Urinary bladder (tissue), 4 donors: ENCODE measurements around the gene ZNRF3. TPM values are rescaled to one million over a fixed set of nuclear protein-coding genes. Genes with fewer than 3 reads are reported as not detected.
"Not testable (repeated sequence)": the region's sequence is repeated elsewhere in the genome, so short reads cannot be mapped to it uniquely, and the experiment has no call there.

Experiments
- DNase-seq: peaks from one replicate; pipeline ENCODE4 v3.0.0-alpha.2; 2015; ENCODE audit errors: extremely low spot score
- H3K27ac ChIP-seq: one replicate; pipeline ENCODE4 v1.5.1; 2013; ENCODE audit warnings: low read depth, mild to moderate bottlenecking, moderate library complexity
- H3K36me3 ChIP-seq: one replicate; pipeline ENCODE4 v1.6.1; 2013; ENCODE audit warnings: mild to moderate bottlenecking, moderate library complexity; ENCODE audit not compliant: insufficient read depth
- H3K4me1 ChIP-seq: one replicate; pipeline ENCODE4 v1.6.1; 2013; ENCODE audit warnings: mild to moderate bottlenecking, moderate library complexity; ENCODE audit not compliant: insufficient read depth
- H3K4me3 ChIP-seq: one replicate; pipeline ENCODE4 v1.5.1; 2013; ENCODE audit warnings: low read depth, low read length
- WGBS: extraction: QIAGEN DNeasy Blood & Tissue Kit; methylation state at CpG from one replicate; pipeline ENCODE4 v1.1.7; 2013; 5-methylcytosine and 5-hydroxymethylcytosine counted together
- polyA plus RNA-seq: library from polyadenylated mRNA; stranded (reverse); fragments of 200-250 nt; gene quantifications from one replicate; pipeline ENCODE4 v1.2.3, GENCODE V29; 2013
- total RNA-seq: library from RNA; depleted of rRNA; stranded (reverse); fragments of >200 nt; gene quantifications from one replicate; pipeline ENCODE4 v1.2.3, GENCODE V29; 2014
- donor health status: healthy with polysubstance abuse.
- donor health status: healthy.

The ZNRF3 gene
- total and polyA plus RNA-seq, 2 donors, result 7.4 to 8.7 TPM

DNA sequence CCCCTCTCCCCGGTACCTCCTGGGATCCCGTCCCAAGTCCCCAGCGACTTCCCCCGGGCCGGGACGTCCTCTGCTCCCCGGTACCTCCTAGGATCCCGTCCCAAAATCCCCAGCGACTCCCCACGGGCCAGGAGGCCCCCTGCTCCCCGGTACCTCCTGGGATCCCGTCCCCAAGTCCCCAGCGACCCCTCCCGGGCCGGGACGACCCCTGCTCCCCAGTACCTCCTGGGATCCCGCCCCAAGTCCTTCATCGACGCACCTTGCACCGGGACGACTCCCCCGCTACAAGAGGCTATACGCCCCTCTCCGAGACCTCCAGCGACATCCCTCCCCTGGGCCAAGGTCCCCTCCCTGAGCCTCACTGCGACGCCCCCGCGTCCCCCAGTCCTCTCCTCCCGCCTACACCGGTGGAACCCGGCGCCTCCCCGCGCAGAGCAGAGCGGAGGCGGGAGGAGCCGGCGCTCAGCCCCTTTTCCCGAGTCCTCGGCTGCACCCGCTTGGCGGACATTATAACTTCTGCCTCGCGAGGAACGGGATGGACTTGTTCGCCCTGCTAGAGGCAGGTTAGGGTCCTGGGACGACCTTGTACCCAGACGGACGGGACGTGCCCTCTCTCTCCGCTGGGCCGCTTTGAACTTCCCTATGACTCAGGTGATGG is 190.4 kb downstream of the ZNRF3 start:
- no peak for DNase-seq
- WGBS, result 3% methylated on average over 53 of the region's 53 CpGs

DNA sequence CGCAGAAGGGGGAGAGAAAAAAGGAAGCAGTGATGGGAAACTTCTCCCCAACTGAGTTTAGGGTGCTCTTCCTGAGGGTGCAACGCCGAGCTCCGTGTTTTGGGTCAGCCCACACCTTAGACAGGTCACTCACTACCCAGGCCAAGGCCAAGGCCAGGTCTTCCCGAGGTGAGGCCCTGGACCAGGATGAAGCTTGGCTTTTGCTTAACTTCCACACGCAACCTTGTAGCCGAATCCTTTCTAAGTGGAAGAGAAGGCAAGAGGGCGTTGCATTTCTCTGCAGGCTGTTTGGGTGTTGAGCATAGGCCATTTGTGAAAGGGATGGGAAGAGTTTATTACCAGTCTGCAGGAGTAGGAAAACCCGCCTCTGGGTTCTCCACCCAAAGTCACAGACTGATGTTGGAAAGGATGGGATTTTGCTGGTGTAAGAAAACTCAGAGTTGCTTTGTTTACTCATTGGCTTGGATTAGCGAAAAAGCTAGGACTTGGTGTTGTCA is 191.0 kb downstream of the ZNRF3 start:
- Histone ChIP-seq H3K27ac (no peak overlapping the region), H3K4me3 (peak overlapping the region; percentile 97), H3K36me3 (no peaks in the 10 kb centered on the region), H3K4me1 (no peaks in the 10 kb centered on the region)
- no peak for DNase-seq
- WGBS, result 55% methylated on average over 10 of the region's 10 CpGs

More for the DNA sequence above, 190.4 kb downstream of the ZNRF3 start:
- peak overlapping the region; percentile 0 for H3K27ac ChIP-seq
- no peaks in the 10 kb centered on the region for H3K4me1 ChIP-seq
- H3K36me3 ChIP-seq, result no peaks in the 10 kb centered on the region
- peak overlapping the region; percentile 97 for H3K4me3 ChIP-seq

DNA sequence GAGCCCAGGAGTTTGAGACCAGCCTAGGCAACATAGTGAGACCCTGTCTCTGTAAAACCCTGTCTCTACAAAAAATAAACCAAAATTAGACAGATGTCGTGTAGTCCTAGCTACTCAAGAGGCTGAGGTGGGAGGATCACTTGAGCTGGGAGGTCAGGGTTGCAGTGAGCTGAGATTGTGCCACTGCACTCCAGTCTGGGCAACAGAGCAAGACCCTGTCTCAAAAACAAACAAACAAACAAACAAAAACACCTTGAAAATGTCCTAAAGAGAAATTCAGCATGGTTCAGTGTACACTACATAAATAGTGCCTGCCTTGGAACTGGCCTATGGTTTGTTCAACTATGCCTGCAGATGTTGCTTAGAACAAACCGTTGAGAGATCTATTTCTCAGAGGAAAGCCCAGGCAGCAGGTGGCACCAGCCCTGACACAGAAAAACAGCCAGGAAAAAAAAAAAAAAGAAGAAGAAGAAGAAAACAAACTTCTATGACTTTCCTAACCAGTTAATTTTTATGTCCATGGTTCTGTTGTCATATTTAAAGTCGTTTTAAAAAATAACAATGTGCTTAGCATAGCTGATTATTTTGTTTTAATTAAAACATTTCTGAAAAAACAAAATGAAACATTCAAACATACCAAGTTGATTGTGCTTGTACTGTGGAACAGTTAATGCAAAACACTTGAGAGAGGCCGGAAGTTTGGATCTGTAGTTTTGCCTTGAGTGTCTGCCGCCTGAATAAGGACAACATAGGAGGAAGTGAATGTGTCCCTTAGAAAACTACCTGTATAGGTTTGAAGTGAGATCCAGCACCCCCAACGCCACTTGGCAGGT is 194.9 kb downstream of the ZNRF3 start:
- H3K4me3 ChIP-seq, result no peak overlapping the region
- H3K4me1 ChIP-seq, result peaks cover 2% of the 10 kb centered on the region
- no peaks in the 10 kb centered on the region for H3K36me3 ChIP-seq
- H3K27ac ChIP-seq, result peak overlapping the region; percentile 3
- DNase-seq, result no peak
- WGBS, result 74% methylated on average over 6 of the region's 6 CpGs

DNA sequence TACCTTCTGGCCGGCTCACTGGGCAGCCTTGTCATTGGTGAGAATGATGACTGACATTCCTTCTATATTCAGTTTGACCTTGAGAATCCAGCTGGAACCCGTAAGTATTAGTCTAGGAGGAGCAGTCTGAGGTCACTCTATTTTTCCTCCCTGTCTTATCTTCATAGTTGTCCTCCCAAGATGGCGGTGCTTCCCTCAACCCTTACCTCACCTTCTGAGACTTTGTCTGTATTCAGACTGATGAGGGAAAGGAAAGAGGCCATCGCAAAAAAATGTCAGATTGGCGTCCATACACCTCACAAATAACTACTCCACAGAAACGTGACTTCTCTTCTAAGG is 195.5 kb downstream of the ZNRF3 start:
- Histone ChIP-seq H3K36me3 (no peaks in the 10 kb centered on the region), H3K4me1 (peaks cover 2% of the 10 kb centered on the region), H3K27ac (peak overlapping the region; percentile 3), H3K4me3 (no peak overlapping the region)
- WGBS, result 83% methylated on average over 6 of the region's 6 CpGs
- no peak for DNase-seq

DNA sequence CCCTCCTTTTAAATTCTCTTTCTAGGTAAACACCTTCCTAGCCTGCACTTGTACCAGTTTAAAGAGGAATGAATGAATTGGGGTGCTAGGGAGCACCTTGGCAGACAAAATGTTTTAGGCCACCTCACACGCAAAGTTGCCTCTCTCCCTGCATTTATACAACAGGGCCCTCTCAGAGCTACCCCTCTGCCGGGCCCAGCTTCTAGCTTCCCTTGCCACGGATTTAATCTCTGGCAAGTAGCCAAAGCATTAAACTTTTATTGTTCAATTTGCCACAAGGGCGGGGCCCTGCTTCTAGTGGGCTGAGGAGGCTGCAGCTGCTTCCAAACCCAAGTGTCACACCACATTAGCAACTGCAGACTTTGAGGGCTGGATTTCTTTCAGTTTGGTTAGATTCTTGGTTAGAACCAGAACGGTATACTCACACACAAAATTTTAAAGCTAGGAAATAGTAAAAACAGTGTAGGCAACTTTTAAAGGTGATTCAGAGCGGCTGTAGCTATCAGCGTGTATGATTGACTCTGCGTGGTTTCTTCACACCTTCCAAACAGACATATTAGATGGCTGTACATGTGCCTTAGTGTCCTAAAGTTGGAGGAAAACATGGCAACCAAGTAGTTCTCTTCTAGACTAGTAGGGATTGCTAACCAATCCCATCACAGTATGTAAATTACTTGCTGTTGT is 196.0 kb downstream of the ZNRF3 start:
- H3K36me3 ChIP-seq, result no peaks in the 10 kb centered on the region
- H3K4me1 ChIP-seq, result peaks cover 2% of the 10 kb centered on the region
- DNase-seq, result no peak
- no peak overlapping the region for H3K4me3 ChIP-seq
- no peak overlapping the region for H3K27ac ChIP-seq
- 57% methylated on average over 8 of the region's 8 CpGs for WGBS

DNA sequence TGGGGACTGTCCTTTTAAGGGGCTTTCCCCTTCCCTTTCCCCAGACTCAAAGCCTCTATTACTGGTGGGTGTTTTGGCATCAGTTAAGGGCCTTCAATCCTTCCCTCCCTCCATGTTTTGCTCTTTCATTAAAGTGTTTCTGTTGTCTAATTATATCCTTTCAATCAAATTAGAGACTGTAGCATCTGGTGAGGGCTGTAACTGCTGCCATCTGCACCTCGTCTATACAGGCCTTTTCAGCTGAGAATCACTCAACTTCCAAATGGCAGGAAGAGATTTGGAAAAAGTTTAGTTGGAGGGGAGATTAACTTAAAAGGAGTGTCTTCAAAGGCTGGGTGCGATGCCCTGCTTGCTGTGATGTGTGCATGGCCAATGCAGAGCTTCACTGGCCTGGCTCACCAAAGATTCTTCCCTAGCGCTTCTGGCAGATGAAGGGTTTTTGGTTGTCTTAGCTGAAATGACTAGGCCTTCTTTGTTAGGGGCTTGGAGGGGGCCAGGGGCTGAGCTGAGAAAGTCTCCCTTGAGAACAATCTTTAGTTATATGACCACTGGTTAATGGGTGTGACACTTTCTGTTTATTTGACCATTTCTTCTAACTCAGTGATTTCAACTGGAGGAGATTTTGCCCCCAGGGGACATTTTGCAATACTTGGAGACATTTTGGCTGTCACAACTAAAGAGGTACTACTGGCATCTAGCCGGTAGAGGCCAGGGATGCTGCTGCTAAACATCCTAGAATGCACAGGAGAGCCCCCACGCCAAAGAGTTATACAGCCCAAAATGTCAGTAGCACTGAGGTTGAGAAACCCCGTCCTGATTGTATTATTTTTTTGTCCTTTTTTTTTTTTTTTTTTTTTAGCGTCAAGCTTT is 197.0 kb downstream of the ZNRF3 start:
- no peak overlapping the region for H3K27ac ChIP-seq
- no peaks in the 10 kb centered on the region for H3K36me3 ChIP-seq
- H3K4me1 ChIP-seq, result peaks cover 2% of the 10 kb centered on the region
- no peak for DNase-seq
- no peak overlapping the region for H3K4me3 ChIP-seq
- 90% methylated on average over 7 of the region's 7 CpGs for WGBS

DNA sequence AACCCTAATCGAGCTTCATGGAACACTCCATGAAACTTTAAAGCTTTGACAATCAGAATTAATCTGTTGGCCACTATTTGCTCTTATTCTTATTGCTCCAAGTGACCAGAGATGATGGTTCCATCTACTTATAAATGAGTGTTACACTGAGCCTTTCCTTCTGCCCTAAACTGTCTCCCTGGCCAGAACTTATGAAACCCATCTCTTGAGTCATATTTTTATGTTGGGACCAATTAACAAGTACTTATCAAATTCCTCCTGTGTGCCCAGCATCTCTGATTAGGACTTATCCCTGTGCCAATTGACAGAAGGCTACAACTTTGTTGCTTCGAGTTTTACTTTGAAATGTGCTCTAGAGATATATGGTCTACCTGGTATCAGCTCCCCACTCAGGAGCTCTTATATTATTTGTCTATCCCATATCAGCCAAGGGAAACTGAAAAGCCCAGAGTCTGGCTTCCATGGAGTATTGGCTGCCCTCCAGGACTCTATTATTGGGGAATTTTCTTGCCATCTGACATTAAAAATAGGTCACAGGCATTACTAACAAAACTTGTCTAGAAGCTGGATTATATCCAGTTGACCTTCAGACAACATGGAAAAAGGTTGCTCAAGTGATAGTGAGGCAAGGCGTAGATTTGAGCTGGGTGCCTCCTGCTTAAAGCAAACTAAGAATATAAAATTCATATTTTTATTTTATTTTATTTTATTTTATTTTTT is 198.3 kb downstream of the ZNRF3 start:
- H3K4me1 ChIP-seq, result peaks cover 2% of the 10 kb centered on the region
- peak overlapping the region; percentile 23 for H3K27ac ChIP-seq
- no peaks in the 10 kb centered on the region for H3K36me3 ChIP-seq
- WGBS, result 75% methylated on average over 3 of the region's 3 CpGs
- DNase-seq, result no peak
- no peak overlapping the region for H3K4me3 ChIP-seq

DNA sequence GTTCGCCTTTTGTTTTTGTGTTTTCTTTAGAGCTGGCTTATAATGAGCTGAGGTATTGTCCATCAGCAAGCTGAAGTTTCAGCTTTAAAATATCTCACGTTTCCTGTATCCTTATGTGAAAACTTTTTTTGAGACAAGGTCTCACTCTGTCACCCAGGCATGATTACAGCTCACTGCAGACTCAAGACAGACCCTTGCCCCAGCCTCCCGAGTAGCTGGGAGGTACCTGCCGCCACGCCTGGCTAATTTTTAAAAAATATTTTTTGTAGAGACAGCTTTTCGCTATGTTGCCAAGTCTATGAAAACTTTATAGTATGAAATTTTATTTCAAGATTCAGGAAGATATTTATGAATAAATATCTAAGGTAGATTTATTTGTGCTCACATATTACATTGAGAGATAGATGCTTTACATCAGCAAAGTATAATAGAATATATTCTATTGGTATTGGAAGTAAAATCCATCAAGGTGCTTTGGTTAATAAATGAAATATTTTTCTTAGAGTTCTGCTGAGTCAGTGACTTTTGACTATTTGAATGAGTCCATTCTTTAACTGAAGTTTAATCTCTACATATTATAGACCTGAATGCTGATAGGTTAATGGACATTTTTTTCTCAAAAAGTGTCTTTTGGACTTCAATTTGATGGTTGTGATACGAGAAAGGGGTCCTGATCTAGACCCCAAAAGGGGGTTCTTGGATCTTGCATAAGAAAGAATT is 199.6 kb downstream of the ZNRF3 start:
- no peak for DNase-seq
- Histone ChIP-seq H3K4me1 (peaks cover 2% of the 10 kb centered on the region), H3K36me3 (no peaks in the 10 kb centered on the region), H3K27ac (no peak overlapping the region), H3K4me3 (no peak overlapping the region)
- WGBS, result 90% methylated on average over 7 of the region's 7 CpGs

DNA sequence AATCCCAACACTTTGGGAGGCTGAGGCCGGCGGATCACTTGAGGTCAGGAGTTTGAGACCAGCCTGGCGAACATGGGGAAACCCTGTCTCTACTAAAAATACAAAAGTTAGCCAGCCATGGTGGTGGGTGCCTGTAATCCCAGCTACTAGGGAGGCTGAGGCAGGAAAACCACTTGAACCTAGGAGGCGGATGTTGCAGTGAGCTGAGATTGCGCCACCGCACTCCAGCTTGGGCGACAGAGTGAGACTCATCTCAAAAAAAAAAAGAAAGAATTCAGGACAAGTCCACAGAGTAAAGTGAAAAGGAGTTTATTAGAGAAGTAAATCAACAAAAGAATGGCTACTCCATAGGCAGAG is 200.2 kb downstream of the ZNRF3 start:
- H3K36me3 ChIP-seq, H3K4me3 ChIP-seq, H3K27ac ChIP-seq, DNase-seq, H3K4me1 ChIP-seq: not testable (repeated sequence)
- 95% methylated on average over 7 of the region's 7 CpGs for WGBS

DNA sequence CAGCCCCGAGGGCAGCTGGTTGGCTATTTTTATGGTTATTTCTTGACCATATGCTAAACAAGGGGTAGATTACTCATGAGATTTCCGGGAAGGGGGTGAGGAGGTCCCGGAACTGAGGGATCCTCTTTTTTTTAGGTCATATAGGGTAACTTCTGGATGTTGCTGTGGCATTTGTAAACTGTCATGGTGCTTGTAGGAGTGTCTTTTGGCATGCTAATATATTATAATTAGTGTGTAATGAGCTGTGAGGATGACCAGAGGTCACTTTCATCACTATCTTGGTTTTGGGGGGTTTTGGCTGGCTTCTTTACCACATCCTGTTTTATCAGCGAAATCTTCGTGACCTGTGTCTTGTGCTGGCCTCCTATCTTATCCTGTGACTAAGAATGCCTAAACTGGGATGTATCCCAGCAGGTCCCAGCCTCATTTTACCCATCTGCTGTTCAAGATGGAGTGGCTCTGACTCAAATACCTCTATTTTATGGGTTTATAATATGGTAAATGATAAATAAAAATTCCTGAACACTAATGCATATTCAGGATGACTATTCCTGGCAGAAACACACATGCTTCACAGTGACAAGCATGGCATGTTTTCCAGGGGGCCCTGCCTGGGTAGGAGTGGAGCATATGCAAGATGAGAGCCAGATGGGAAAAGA is 200.7 kb downstream of the ZNRF3 start:
- Histone ChIP-seq H3K4me1 (peaks cover 2% of the 10 kb centered on the region), H3K27ac (no peak overlapping the region), H3K36me3 (no peaks in the 10 kb centered on the region), H3K4me3 (no peak overlapping the region)
- WGBS, result 55% methylated on average over 5 of the region's 5 CpGs
- DNase-seq, result no peak

DNA sequence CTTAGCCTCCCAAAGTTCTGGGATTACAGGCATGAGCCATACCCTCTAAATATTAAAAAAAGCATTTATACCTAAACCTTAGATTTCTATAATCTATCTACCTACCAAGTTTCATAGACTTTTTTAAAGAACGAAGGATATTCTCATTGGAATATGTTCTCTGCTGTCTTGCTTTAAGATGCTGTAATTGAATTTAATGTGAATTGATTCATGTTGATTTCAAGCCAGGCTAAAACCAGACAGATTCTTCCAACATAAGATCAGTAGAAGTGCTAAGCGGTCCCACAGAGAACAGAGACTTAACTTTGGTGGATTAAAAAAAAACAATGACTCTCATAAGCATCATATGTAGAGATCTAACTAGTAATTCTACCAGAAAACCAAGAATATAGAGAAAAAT is 203.6 kb downstream of the ZNRF3 start:
- WGBS, result 96% methylated on average over 2 of the region's 2 CpGs
- H3K27ac ChIP-seq, result no peak overlapping the region
- no peaks in the 10 kb centered on the region for H3K36me3 ChIP-seq
- H3K4me3 ChIP-seq, result no peak overlapping the region
- no peak for DNase-seq
- no peaks in the 10 kb centered on the region for H3K4me1 ChIP-seq

DNA sequence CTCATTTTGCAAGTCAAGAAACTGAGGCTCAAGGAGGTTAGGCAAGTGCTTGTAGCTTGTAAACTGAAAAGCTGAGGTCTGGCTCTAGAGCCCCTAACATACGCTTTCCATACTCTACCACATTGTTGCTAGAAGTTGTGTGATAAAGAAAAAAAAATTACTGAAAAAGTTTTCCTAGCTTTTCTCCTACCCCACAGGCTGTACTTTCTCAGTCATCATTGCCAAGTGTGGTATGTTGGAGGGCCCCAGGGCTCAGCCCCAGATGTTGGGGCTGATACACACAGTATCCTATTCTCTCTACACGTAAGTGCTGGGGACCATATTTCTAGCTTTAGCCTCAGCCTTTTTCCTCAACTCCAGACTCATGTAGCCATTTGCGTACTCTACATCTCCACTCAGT is 205.4 kb downstream of the ZNRF3 start:
- DNase-seq, result no peak
- H3K4me3 ChIP-seq, result no peak overlapping the region
- 98% methylated on average over 3 of the region's 3 CpGs for WGBS
- no peaks in the 10 kb centered on the region for H3K4me1 ChIP-seq
- no peaks in the 10 kb centered on the region for H3K36me3 ChIP-seq
- H3K27ac ChIP-seq, result no peak overlapping the region
